Measurements from ENCODE around the gene USP2. TPM values are rescaled to one million over a fixed set of nuclear protein-coding genes. Genes with fewer than 3 reads are reported as not detected.

The USP2 gene
- total RNA-seq, 1 donor from 2014 or later: 5.1 TPM

GRCh38 chr11:119423509-119424254 is 42.2 kb upstream of the USP2 start:
- no peak overlapping the region for H3K4me3 ChIP-seq
- H3K9me3 ChIP-seq: no peaks in the 10 kb centered on the region
- H3K27ac ChIP-seq: no peak overlapping the region
- no peak for TF ChIP-seq CTCF (IDR thresholded peaks at IDR 0.05)
- no peak for ATAC-seq
- no peaks in the 10 kb centered on the region for H3K36me3 ChIP-seq
- H3K4me1 ChIP-seq: peaks cover 15% of the 10 kb centered on the region
- intact Hi-C loops (cut with DNase I): no loop called here
- no peak for DNase-seq
- peaks cover 47% of the 10 kb centered on the region for H3K27me3 ChIP-seq (ENCODE audit: low read depth)

GRCh38 chr11:119422809-119423508 is 41.5 kb upstream of the USP2 start, which contains the start of gene THY1:
THY1 (minus strand) TSS chr11:119423172; CDS start chr11:119420905, 2,267 bp downstream.
- Histone ChIP-seq H3K4me3 (peak within 1 kb of the TSS; percentile 41), H3K27ac (no peak within 1 kb of the TSS), H3K9me3 (no peaks in the 10 kb centered on the region), H3K27me3 (ENCODE audit: low read depth) (peaks cover 47% of the 10 kb centered on the region), H3K36me3 (no peaks in the 10 kb centered on the region), H3K4me1 (peaks cover 15% of the 10 kb centered on the region)
- ATAC-seq (peak in 1 of 2 donors; percentile 7), DNase-seq (no peak)
- intact Hi-C loops (cut with DNase I): no loop called here
- TF ChIP-seq CTCF (IDR thresholded peaks at IDR 0.05): no peak

- no peaks in the 10 kb centered on the region for H3K36me3 ChIP-seq
- peaks cover 15% of the 10 kb centered on the region for H3K4me1 ChIP-seq
- H3K27me3 ChIP-seq (ENCODE audit: low read depth): peaks cover 47% of the 10 kb centered on the region
- peak overlapping the region; percentile 41 for H3K4me3 ChIP-seq
- intact Hi-C loops (cut with DNase I): no loop called here
- DNase-seq (no peak), ATAC-seq (no peak)
- H3K9me3 ChIP-seq: no peaks in the 10 kb centered on the region
- no peak for TF ChIP-seq CTCF (IDR thresholded peaks at IDR 0.05)
- no peak overlapping the region for H3K27ac ChIP-seq
Observed at GRCh38 chr11:119421941-119422808, 40.7 kb upstream of the USP2 start.

GRCh38 chr11:119421351-119421750 is 39.9 kb upstream of the USP2 start:
- H3K4me3 ChIP-seq: no peak overlapping the region
- H3K27ac ChIP-seq: no peak overlapping the region
- TF ChIP-seq CTCF (IDR thresholded peaks at IDR 0.05): no peak
- DNase-seq (no peak), ATAC-seq (no peak)
- H3K9me3 ChIP-seq: no peaks in the 10 kb centered on the region
- H3K36me3 ChIP-seq: no peaks in the 10 kb centered on the region
- intact Hi-C loops (cut with DNase I): no loop called here
- peaks cover 47% of the 10 kb centered on the region for H3K27me3 ChIP-seq (ENCODE audit: low read depth)
- peaks cover 15% of the 10 kb centered on the region for H3K4me1 ChIP-seq

- H3K27me3 ChIP-seq (ENCODE audit: low read depth): peaks cover 47% of the 10 kb centered on the region
- no peak for DNase-seq
Observed at GRCh38 chr11:119420631-119421030, 39.1 kb upstream of the USP2 start.

More at GRCh38 chr11:119420631-119421030, 39.1 kb upstream of the USP2 start:
- intact Hi-C loops (cut with DNase I): no loop called here
- TF ChIP-seq CTCF (IDR thresholded peaks at IDR 0.05): no peak
- H3K4me3 ChIP-seq: no peak overlapping the region
- H3K4me1 ChIP-seq: peaks cover 15% of the 10 kb centered on the region
- no peaks in the 10 kb centered on the region for H3K9me3 ChIP-seq
- no peaks in the 10 kb centered on the region for H3K36me3 ChIP-seq
- ATAC-seq: no peak
- no peak overlapping the region for H3K27ac ChIP-seq
